ENCODE measurements around the gene ZBTB33.

ZBTB33 gene

GRCh38 chrX:120281761-120282160 lies 31.1 kb downstream of the ZBTB33 start:
- Histone ChIP-seq H3K27me3 (no peaks in the 10 kb centered on the region), H3K36me3 (no peaks in the 10 kb centered on the region), H3K4me3 (ENCODE audit: low read depth in 1 of 2, low read length in 1 of 2) (no peak overlapping the region), H3K27ac (no peak overlapping the region), H3K9me3 (no peaks in the 10 kb centered on the region), H3K4me1 (ENCODE audit: control insufficient read depth in 1 of 2, insufficient read depth in 1 of 2, low read depth in 1 of 2, low read length in 1 of 2) (peaks cover 3 to 4% of the 10 kb centered on the region in 2 experiments)
- no peak for TF ChIP-seq CTCF (IDR thresholded peaks at IDR 0.05)

GRCh38 chrX:120282697-120283096 lies 32.1 kb downstream of the ZBTB33 start:
- H3K9me3 ChIP-seq = no peaks in the 10 kb centered on the region
- peaks cover 12 to 13% of the 10 kb centered on the region in 2 experiments for H3K4me1 ChIP-seq (ENCODE audit: control insufficient read depth in 1 of 2, insufficient read depth in 1 of 2, low read depth in 1 of 2, low read length in 1 of 2)
- H3K4me3 ChIP-seq (ENCODE audit: low read depth in 1 of 2, low read length in 1 of 2) = no peak overlapping the region
- TF ChIP-seq CTCF (IDR thresholded peaks at IDR 0.05) = no peak
- no peaks in the 10 kb centered on the region for H3K27me3 ChIP-seq
- no peak overlapping the region for H3K27ac ChIP-seq
- H3K36me3 ChIP-seq = no peaks in the 10 kb centered on the region

DNA sequence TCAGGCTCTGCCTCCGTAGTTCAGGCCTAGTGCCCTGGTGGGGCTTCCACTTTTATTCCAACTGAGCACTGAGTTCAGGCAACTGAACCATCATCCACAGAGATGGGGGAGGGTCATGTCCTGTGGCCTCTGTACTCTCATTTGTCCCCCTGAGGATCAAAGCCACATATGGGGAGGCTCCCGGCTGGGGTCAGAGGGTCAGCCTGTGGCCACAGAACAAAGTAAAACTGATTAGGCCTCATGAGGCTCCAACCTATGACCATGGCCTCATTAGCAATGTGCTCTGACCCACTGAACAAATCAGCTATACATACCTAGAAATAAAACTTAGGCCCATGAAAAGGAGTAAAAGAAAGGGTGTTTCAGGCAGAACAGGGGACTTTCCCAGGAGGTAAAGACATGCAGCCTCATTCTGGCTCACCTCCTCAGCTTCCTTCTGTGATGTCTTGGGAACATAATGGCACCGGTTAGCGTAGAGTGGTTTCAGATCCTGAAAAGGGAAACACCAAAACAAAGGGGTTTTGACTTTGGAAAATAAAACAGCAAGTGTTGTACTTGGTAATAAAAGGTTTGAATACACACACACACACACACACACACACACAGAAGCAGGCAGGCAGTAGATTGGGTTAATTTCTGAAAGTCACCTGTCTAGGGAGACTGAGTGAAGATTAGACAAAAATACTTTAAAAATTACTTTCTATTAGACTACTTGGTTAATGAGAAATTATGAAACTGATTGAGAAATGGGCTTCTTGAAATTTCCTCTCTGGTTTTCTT lies 36.3 kb downstream of the ZBTB33 start:
- Histone ChIP-seq H3K9me3 (no peaks in the 10 kb centered on the region), H3K36me3 (no peaks in the 10 kb centered on the region), H3K4me1 (ENCODE audit: control insufficient read depth in 1 of 2, insufficient read depth in 1 of 2, low read depth in 1 of 2, low read length in 1 of 2) (peaks cover 22 to 26% of the 10 kb centered on the region in 2 experiments), H3K4me3 (ENCODE audit: low read depth in 1 of 2, low read length in 1 of 2) (no peak overlapping the region), H3K27me3 (no peaks in the 10 kb centered on the region), H3K27ac (peak overlapping the region; percentile 78)
- no peak for TF ChIP-seq CTCF (IDR thresholded peaks at IDR 0.05)

GRCh38 chrX:120287513-120288112 lies 37.0 kb downstream of the ZBTB33 start:
- Histone ChIP-seq H3K4me3 (ENCODE audit: low read depth in 1 of 2, low read length in 1 of 2) (no peak overlapping the region), H3K36me3 (no peaks in the 10 kb centered on the region), H3K27ac (peak overlapping the region; percentile 78), H3K4me1 (ENCODE audit: control insufficient read depth in 1 of 2, insufficient read depth in 1 of 2, low read depth in 1 of 2, low read length in 1 of 2) (peaks cover 22 to 26% of the 10 kb centered on the region in 2 experiments), H3K27me3 (no peaks in the 10 kb centered on the region), H3K9me3 (no peaks in the 10 kb centered on the region)
- TF ChIP-seq CTCF (IDR thresholded peaks at IDR 0.05) = no peak

DNA sequence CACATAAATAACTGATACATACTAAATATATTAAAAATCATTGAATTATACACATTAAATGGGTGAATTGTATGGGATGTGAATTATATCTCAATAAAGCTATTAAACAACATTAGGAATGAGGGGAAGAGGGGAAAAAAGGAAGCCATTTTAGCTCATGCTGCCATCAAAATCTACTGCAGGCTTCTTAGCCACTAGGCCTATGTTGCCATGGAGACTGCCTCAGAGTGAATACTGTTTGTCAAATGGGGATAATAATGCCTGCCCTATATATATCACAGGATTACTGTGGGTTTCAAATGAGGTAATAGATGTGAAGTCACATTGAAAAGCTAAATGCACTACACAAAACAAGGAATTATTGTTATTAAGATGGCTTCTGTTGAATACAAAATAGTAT lies 39.5 kb downstream of the ZBTB33 start:
- H3K36me3 ChIP-seq = no peaks in the 10 kb centered on the region
- no peak overlapping the region for H3K27ac ChIP-seq
- H3K4me3 ChIP-seq (ENCODE audit: low read depth in 1 of 2, low read length in 1 of 2) = no peak overlapping the region
- H3K27me3 ChIP-seq = no peaks in the 10 kb centered on the region
- no peaks in the 10 kb centered on the region for H3K9me3 ChIP-seq
- H3K4me1 ChIP-seq (ENCODE audit: control insufficient read depth in 1 of 2, insufficient read depth in 1 of 2, low read depth in 1 of 2, low read length in 1 of 2) = peaks cover 26 to 28% of the 10 kb centered on the region in 2 experiments
- no peak for TF ChIP-seq CTCF (IDR thresholded peaks at IDR 0.05)
